HCT116 (cell line): ENCODE measurements around the gene ABHD11.

ENCODE experiments used
- EZH2 ChIP-seq: fragments of 200-600 bp; sonication (generic); IDR thresholded peaks from 2 replicates; pipeline ENCODE4 v1.6.1; 2017; ENCODE audit warnings: antibody characterized with exemption, mixed run types
- POLR2A ChIP-seq: IDR thresholded peaks from 2 replicates; pipeline ENCODE4 v1.7.0; 2011; ENCODE audit warnings: borderline replicate concordance; ENCODE audit not compliant: insufficient read depth, insufficient read length; ENCODE audit errors: extremely low read depth

GRCh38 chr7:73758581-73759138 is 20.1 kb upstream of the ABHD11 start:
- TF ChIP-seq EZH2 (no peak), POLR2A (no peak)
